Dermis microvascular lymphatic vessel endothelial cell (primary cell): Measurements from ENCODE around the gene SMIM29. TPM values are rescaled to one million over a fixed set of nuclear protein-coding genes. Genes with fewer than 3 reads are reported as not detected.
A peak's percentile ranks its signal among the peaks of the same experiment; 100 is the strongest.

Experiments
- DNase-seq, 2 donors: peaks; one replicate each; pipeline versions ENCODE4 v3.0.0 to v3.0.0-alpha.2; 2010; ENCODE audit warnings: low read depth in 2 of 2
- total RNA-seq: library from RNA; depleted of rRNA; stranded (reverse); fragments of >200 nt; gene quantifications from 2 replicates; pipeline ENCODE4 v1.2.1, GENCODE V29; 2014

Gene SMIM29
- total RNA-seq, 1 donor from 2014 or later, result 18.0 TPM

DNA sequence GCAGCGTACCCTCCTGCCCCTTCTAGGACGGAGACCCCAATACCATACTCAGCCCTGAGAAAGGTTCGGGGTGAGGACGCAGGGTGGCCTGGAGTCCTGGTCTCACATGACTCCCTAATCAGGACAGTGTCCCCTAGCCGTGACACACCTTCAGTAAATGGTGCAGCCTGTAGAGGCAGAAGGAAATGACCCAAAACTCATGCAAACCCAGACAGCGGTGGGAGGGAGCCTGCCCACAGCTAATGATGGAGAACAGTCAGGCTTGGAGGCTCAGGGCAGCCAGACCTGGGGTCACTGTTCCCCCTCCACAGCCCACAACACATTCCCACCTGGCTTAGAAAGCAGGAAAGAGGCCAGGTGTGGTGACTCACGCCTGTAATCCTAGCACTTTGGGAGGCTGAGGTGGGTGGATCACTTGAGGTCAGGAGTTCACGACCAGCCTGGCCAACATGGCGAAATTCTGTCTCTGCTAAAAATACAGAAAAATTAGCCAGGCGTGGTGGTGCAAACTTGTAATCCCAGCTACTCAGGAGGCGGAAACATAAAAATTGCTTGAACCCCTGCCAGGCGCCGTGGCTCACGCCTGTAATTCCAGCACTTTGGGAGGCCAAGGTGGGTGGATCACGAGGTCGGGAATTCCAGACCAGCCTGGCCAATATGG lies 20.9 kb downstream of the SMIM29 start:
- no peak for DNase-seq

DNA sequence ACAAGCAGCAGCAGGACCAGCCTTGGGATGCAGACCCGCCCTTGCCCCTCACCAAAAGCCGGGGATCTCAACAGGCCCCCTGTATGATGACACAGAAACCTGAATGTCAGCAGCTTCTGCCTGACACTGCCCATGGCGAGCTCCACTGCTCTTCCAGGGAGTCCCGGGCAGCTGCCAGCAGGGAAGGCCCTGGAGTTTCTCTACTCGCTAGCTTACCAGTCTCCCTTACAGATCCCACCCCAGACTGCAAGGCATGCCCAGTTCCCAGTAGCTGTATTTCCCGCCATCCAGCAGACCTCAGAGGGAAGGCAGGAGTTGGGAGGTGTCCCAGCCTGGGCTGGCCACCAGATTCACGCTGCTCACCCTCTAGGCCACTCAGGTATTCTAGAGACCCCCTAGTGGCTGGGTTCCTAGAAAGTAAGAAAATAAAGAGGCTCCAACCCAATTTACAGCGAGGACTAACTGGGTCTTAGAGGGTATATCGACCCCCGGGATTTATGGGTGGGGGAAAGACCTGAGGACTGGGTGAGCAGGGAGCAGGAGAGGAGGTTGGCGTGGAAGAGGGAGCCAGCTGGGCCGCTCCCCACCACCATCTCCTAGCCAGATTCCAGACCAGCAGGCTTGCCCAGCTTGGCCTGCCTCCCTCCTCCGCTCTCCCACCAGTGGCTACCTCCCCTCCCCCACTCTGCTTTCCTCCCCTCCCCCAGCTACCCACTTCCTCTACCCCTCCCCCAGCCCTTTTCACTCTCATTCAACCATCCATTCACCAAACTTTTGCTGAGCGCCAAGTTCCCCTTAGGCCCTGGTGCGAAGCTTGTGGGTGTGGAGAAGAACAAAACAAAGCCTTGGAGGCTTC lies 21.8 kb downstream of the SMIM29 start:
- no peak for DNase-seq

- DNase-seq, result no peak
Observed at GRCh38 chr6:34226066-34226465, 22.7 kb downstream of the SMIM29 start.

DNA sequence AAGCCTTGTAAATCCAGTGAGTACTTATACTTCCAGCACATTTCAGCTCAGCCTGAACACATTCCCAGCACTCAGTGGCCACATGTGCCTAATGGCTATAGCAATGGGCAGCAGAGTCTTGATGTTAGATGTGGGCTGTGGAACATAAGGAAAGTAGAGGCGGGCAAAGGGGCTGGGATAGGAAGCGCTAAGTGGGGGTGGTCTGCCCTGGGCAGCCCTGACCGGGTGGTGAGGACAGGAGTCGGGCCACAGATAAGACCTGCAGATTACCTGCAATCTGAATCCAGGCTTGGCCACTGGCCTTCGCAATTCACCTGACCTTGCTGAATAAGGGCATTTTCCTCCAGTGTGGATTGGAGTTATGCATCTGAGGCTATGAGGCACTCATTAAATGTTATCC lies 23.3 kb downstream of the SMIM29 start:
- no peak for DNase-seq

GRCh38 chr6:34223956-34224940 lies 24.6 kb downstream of the SMIM29 start:
- peak; percentile 93 to 96 for DNase-seq

GRCh38 chr6:34223381-34223955 lies 25.3 kb downstream of the SMIM29 start:
- DNase-seq, result no peak

DNA sequence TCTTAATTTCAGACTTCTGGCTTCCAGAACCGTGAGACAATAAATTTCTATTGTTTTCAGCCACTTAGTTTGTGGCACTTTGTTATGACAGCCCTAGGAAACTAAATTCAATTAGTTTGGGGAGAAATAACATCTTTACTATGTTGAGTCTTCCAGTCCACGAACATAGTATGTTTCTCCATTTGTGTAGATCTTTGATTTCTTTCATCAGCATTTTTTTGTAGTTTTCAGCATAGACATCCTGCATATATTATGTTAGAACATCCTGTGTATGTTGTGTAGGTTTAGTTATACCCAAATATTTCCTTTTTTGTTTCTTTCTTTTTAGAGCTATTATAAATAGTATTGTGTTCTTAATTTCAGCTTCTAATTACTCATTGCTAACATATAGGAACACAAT lies 30.1 kb downstream of the SMIM29 start:
- DNase-seq, result no peak

DNA sequence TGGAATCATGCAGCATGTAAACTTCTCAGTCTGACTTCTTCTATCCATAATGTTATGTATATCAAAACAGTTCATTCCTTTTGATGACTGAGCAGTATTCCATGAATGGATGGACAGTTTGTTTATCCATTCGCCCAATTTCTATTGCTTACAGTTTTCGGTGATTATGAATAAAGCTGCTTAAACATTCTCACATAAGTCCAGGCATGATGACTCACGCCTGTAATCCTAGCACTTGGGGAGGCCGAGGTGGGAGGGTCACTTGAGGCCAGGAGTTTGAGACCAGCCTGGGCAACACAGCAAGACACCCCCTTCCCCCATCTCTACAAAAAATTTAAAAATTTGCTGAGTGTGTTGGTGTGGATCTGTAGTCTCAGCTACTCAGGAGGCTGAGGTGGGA lies 35.0 kb downstream of the SMIM29 start:
- no peak for DNase-seq

GRCh38 chr6:34207695-34208443 lies 40.9 kb downstream of the SMIM29 start:
- DNase-seq, result no peak

DNA sequence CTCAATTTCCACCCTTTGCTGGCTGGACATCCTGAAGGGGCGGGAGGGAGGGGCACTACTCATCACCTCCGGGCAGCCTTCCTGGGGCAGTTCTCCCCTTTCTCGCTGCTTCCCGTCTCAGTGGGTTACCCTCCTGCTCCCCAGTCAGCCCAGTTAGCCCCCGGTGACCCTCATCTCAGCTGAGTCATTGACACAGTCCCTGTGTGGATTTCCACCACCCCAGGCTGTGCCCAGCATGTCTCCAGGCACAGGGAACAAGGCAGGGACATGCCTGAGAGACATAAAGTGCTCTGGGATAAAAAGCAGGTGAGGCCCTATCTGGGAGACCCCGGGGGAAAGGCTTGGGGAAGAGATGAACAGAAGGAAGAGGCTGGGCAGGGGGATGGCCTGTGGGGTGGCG lies 42.1 kb downstream of the SMIM29 start:
- no peak for DNase-seq

DNA sequence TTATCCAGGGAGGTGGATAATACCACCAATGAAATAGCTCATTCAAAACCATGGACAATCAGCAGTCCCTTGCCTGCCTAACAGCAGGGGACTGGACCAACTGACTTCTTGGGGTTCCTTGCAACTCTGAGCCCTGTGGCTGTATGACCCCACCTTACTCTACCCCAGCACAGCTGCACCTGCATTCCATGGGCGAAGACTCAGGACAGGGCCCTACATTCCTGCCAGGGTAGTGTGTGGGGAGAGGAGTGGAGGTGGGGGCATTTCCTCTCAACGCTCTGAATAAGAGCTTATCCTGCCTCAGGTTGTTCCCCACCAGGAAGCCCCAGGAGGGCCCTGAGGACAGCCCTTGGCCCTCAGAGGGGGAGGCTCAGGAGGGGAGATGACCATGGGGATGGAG lies 42.9 kb downstream of the SMIM29 start:
- DNase-seq, result no peak

DNA sequence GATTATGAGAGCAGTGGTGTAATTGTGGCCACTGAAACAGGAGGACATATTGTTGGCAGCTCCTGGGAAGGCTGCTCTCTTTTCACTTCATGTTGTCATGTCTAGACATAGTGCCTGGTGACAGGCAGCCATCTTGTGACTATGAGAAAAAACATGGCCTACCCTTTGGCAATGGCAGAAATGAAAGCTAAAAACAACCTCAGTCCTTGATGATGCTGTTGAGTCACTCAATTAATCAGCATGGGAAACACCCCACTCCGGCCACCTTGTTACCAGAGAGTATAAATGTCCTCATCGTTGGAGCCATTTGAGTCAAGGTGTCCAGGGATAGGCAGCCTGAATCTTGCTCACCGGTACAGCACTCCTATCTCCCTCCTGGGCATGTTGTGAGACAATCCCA lies 43.3 kb downstream of the SMIM29 start:
- DNase-seq, result no peak

DNA sequence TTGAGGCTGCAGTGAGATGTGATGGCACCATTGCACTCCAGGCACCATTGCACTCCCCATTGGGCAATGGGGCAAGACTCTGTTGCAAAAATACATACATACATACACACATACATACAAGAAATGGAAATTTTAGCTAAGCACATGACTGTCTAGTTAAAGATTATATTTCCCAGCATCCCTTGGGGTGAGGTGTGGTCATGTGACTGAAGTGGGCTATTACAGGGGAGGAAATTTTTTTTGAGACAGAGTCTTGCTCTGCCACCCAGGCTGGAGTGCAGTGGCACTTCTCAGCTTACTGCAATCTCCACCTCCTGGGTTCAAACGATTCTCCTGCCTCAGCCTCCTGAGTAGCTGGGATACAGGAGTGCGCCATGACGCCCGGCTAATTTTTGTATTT lies 44.1 kb downstream of the SMIM29 start:
- DNase-seq, result no peak

- DNase-seq, result no peak
Observed at GRCh38 chr6:34202329-34203201, 46.2 kb downstream of the SMIM29 start.

- no peak for DNase-seq
Observed at GRCh38 chr6:34201455-34202107, 47.2 kb downstream of the SMIM29 start.

- DNase-seq, result no peak
Observed at GRCh38 chr6:34200340-34200971, 48.4 kb downstream of the SMIM29 start.

GRCh38 chr6:34196833-34197195 lies 52.0 kb downstream of the SMIM29 start:
- DNase-seq, result no peak
